RWPE2 (cell line): ENCODE measurements around the gene GLS.

Experiments
- ATAC-seq: fragments of 200-7000 bp; cut with Tn5 transposase; 3 replicates; pipeline ENCODE4 v1.9.1; 2021; ENCODE audit warnings: low read depth
- DNase-seq: peaks from one replicate; pipeline ENCODE4 v3.0.0-alpha.2; 2020; ENCODE audit warnings: low spot score
- H3K27ac ChIP-seq: fragments of 450-650 bp; 2 replicates; pipeline ENCODE4 v1.5.1; 2017; ENCODE audit warnings: mild to moderate bottlenecking; ENCODE audit not compliant: poor library complexity, severe bottlenecking
- H3K27me3 ChIP-seq: fragments of 250-450 bp; sonication (Bioruptor Pico); 2 replicates; pipeline ENCODE4 v1.5.1; 2021; ENCODE audit warnings: mild to moderate bottlenecking, moderate library complexity; ENCODE audit not compliant: insufficient read depth, poor library complexity, severe bottlenecking
- H3K36me3 ChIP-seq: fragments of 250-450 bp; sonication (Bioruptor Pico); 2 replicates; pipeline ENCODE4 v1.5.1; 2020; ENCODE audit warnings: low read depth, mild to moderate bottlenecking, moderate library complexity
- H3K4me1 ChIP-seq: fragments of 250-450 bp; sonication (Bioruptor Pico); 2 replicates; pipeline ENCODE4 v1.5.1; 2021; ENCODE audit warnings: mild to moderate bottlenecking, moderate library complexity; ENCODE audit not compliant: insufficient read depth, poor library complexity, severe bottlenecking
- H3K4me3 ChIP-seq: fragments of 250-450 bp; sonication (Bioruptor Pico); 2 replicates; pipeline ENCODE4 v1.5.1; 2021; ENCODE audit warnings: mild to moderate bottlenecking, moderate library complexity; ENCODE audit not compliant: severe bottlenecking
- H3K9me3 ChIP-seq: fragments of 250-450 bp; sonication (Bioruptor Pico); 2 replicates; pipeline ENCODE4 v1.5.1; 2021; ENCODE audit warnings: mild to moderate bottlenecking, moderate library complexity; ENCODE audit not compliant: severe bottlenecking
- TF ChIP-seq, protein P1 (sequence below): fragments of 450-650 bp; IDR thresholded peaks from one replicate; pipeline ENCODE4 v1.5.1; 2017; ENCODE audit warnings: mild to moderate bottlenecking, moderate library complexity; ENCODE audit not compliant: poor library complexity, severe bottlenecking

GLS gene

GRCh38 chr2:191006297-191006696 lies 125.7 kb downstream of the GLS start:
- H3K27me3 ChIP-seq: no peaks in the 10 kb centered on the region
- no peak for DNase-seq
- H3K4me1 ChIP-seq: peaks cover 8% of the 10 kb centered on the region
- no peak overlapping the region for H3K27ac ChIP-seq
- ATAC-seq: no peak
- no peaks in the 10 kb centered on the region for H3K9me3 ChIP-seq
- no peak overlapping the region for H3K4me3 ChIP-seq
- H3K36me3 ChIP-seq: peaks cover 97% of the 10 kb centered on the region
- TF ChIP-seq, protein P1, sequence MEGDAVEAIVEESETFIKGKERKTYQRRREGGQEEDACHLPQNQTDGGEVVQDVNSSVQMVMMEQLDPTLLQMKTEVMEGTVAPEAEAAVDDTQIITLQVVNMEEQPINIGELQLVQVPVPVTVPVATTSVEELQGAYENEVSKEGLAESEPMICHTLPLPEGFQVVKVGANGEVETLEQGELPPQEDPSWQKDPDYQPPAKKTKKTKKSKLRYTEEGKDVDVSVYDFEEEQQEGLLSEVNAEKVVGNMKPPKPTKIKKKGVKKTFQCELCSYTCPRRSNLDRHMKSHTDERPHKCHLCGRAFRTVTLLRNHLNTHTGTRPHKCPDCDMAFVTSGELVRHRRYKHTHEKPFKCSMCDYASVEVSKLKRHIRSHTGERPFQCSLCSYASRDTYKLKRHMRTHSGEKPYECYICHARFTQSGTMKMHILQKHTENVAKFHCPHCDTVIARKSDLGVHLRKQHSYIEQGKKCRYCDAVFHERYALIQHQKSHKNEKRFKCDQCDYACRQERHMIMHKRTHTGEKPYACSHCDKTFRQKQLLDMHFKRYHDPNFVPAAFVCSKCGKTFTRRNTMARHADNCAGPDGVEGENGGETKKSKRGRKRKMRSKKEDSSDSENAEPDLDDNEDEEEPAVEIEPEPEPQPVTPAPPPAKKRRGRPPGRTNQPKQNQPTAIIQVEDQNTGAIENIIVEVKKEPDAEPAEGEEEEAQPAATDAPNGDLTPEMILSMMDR: no peak

- Histone ChIP-seq H3K4me1 (no peaks in the 10 kb centered on the region), H3K9me3 (no peaks in the 10 kb centered on the region), H3K36me3 (peaks cover 94% of the 10 kb centered on the region), H3K27ac (no peak overlapping the region), H3K27me3 (no peaks in the 10 kb centered on the region), H3K4me3 (no peak overlapping the region)
- no peak for DNase-seq
- no peak for ATAC-seq
- TF ChIP-seq, protein P1: no peak
These were observed 126.6 kb downstream of the GLS start for GRCh38 chr2:191006997-191007783.

- Histone ChIP-seq H3K36me3 (peaks cover 89% of the 10 kb centered on the region), H3K9me3 (no peaks in the 10 kb centered on the region), H3K4me3 (no peak overlapping the region), H3K4me1 (peaks cover 6% of the 10 kb centered on the region), H3K27ac (no peak overlapping the region), H3K27me3 (no peaks in the 10 kb centered on the region)
- TF ChIP-seq, protein P1: no peak
- no peak for DNase-seq
- no peak for ATAC-seq
These were observed 127.7 kb downstream of the GLS start for GRCh38 chr2:191008286-191008685.

GRCh38 chr2:191009541-191010374 lies 129.1 kb downstream of the GLS start:
- TF ChIP-seq, protein P1: no peak

More at GRCh38 chr2:191009541-191010374, 129.1 kb downstream of the GLS start:
- no peak for ATAC-seq
- no peak overlapping the region for H3K4me3 ChIP-seq
- no peak overlapping the region for H3K27ac ChIP-seq
- peaks cover 10% of the 10 kb centered on the region for H3K4me1 ChIP-seq
- H3K36me3 ChIP-seq: peaks cover 74% of the 10 kb centered on the region
- no peaks in the 10 kb centered on the region for H3K27me3 ChIP-seq
- DNase-seq: no peak
- H3K9me3 ChIP-seq: no peaks in the 10 kb centered on the region
